ENCODE results near the gene FASTKD3. TPM values are rescaled to one million over a fixed set of nuclear protein-coding genes. Genes with fewer than 3 reads are reported as not detected.

Gene FASTKD3
- total and polyA plus RNA-seq, 2 experiments from 2014 or later, result 14.7 to 22.4 TPM

GRCh38 chr5:7837403-7837802 lies 31.4 kb downstream of the FASTKD3 start:
- H4K20me1 ChIP-seq (ENCODE audit: insufficient read depth, poor library complexity, severe bottlenecking), result no peaks in the 10 kb centered on the region
- H3K9me2 ChIP-seq (replicated peaks; ENCODE audit: insufficient read depth), result no peaks in the 10 kb centered on the region
- no peak overlapping the region for H3K27ac ChIP-seq
- no peak overlapping the region for H2AFZ ChIP-seq
- H3K79me2 ChIP-seq, result no peaks in the 10 kb centered on the region
- no peak for DNase-seq (ENCODE audit: low spot score)
- H3K4me2 ChIP-seq, result no peak overlapping the region
- no peaks in the 10 kb centered on the region for H3K9me3 ChIP-seq (ENCODE audit: low read depth)
- H3K27me3 ChIP-seq, result no peaks in the 10 kb centered on the region
- H3K4me3 ChIP-seq, result no peak overlapping the region
- H3K36me3 ChIP-seq (replicated peaks; ENCODE audit: insufficient read depth, low read depth), result no peaks in the 10 kb centered on the region
- 25% methylated on average over 3 of the region's 3 CpGs for WGBS (ENCODE audit: low lambda C conversion rate, missing lambda C conversion rate)
- no peaks in the 10 kb centered on the region for H3K4me1 ChIP-seq (ENCODE audit: insufficient read depth)
- TF ChIP-seq, protein P1, sequence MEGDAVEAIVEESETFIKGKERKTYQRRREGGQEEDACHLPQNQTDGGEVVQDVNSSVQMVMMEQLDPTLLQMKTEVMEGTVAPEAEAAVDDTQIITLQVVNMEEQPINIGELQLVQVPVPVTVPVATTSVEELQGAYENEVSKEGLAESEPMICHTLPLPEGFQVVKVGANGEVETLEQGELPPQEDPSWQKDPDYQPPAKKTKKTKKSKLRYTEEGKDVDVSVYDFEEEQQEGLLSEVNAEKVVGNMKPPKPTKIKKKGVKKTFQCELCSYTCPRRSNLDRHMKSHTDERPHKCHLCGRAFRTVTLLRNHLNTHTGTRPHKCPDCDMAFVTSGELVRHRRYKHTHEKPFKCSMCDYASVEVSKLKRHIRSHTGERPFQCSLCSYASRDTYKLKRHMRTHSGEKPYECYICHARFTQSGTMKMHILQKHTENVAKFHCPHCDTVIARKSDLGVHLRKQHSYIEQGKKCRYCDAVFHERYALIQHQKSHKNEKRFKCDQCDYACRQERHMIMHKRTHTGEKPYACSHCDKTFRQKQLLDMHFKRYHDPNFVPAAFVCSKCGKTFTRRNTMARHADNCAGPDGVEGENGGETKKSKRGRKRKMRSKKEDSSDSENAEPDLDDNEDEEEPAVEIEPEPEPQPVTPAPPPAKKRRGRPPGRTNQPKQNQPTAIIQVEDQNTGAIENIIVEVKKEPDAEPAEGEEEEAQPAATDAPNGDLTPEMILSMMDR (IDR thresholded peaks at IDR 0.05; ENCODE audit: poor library complexity), result no peak
- TF ChIP-seq EZH2phosphoT487 (IDR thresholded peaks at IDR 0.05; ENCODE audit: low read depth, severe bottlenecking, unreplicated experiment), result no peak
- no peak for TF ChIP-seq EZH2 (IDR thresholded peaks at IDR 0.05; ENCODE audit: borderline replicate concordance)

DNA sequence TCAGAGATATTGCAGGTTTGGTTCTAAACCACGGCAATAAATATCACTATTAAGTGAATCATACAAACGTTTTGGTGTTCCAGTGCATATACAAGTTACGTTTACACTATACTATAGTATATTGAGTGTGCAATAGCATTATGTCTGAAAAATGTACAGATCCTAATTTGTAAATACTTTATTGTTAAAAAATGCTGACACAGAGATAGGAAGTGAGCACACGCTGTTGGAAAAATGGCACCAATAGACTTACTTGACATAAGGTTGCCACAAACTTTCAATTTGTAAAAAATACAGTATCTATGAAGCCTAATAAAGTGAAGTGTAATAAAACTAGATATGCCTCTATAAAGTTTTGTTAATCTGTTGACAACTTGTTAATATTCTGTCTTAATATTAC lies 33.8 kb downstream of the FASTKD3 start:
- no peaks in the 10 kb centered on the region for H4K20me1 ChIP-seq (ENCODE audit: insufficient read depth, poor library complexity, severe bottlenecking)
- H3K27me3 ChIP-seq, result no peaks in the 10 kb centered on the region
- H3K4me2 ChIP-seq, result no peak overlapping the region
- H3K27ac ChIP-seq, result no peak overlapping the region
- H3K9me2 ChIP-seq (replicated peaks; ENCODE audit: insufficient read depth), result no peaks in the 10 kb centered on the region
- no peaks in the 10 kb centered on the region for H3K9me3 ChIP-seq (ENCODE audit: low read depth)
- H3K4me3 ChIP-seq, result no peak overlapping the region
- no peaks in the 10 kb centered on the region for H3K4me1 ChIP-seq (ENCODE audit: insufficient read depth)
- no peak for DNase-seq (ENCODE audit: low spot score)
- no peak for TF ChIP-seq EZH2phosphoT487 (IDR thresholded peaks at IDR 0.05; ENCODE audit: low read depth, severe bottlenecking, unreplicated experiment)
- TF ChIP-seq, protein P1 (IDR thresholded peaks at IDR 0.05; ENCODE audit: poor library complexity), result no peak
- no peak for TF ChIP-seq EZH2 (IDR thresholded peaks at IDR 0.05; ENCODE audit: borderline replicate concordance)
- no peaks in the 10 kb centered on the region for H3K36me3 ChIP-seq (replicated peaks; ENCODE audit: insufficient read depth, low read depth)
- H3K79me2 ChIP-seq, result no peaks in the 10 kb centered on the region
- no peak overlapping the region for H2AFZ ChIP-seq
- WGBS (ENCODE audit: low lambda C conversion rate, missing lambda C conversion rate), result 92% methylated on average over 4 of the region's 4 CpGs

GRCh38 chr5:7828269-7828668 lies 40.6 kb downstream of the FASTKD3 start:
- no peak overlapping the region for H3K4me3 ChIP-seq
- no peaks in the 10 kb centered on the region for H3K79me2 ChIP-seq
- H3K4me2 ChIP-seq, result no peak overlapping the region
- no peaks in the 10 kb centered on the region for H3K36me3 ChIP-seq (replicated peaks; ENCODE audit: insufficient read depth, low read depth)
- no peak for TF ChIP-seq EZH2phosphoT487 (IDR thresholded peaks at IDR 0.05; ENCODE audit: low read depth, severe bottlenecking, unreplicated experiment)
- no peak for TF ChIP-seq EZH2 (IDR thresholded peaks at IDR 0.05; ENCODE audit: borderline replicate concordance)
- TF ChIP-seq, protein P1 (IDR thresholded peaks at IDR 0.05; ENCODE audit: poor library complexity), result no peak
- no peak overlapping the region for H3K27ac ChIP-seq
- no peaks in the 10 kb centered on the region for H3K27me3 ChIP-seq
- no peaks in the 10 kb centered on the region for H3K4me1 ChIP-seq (ENCODE audit: insufficient read depth)
- H2AFZ ChIP-seq, result no peak overlapping the region
- H4K20me1 ChIP-seq (ENCODE audit: insufficient read depth, poor library complexity, severe bottlenecking), result no peaks in the 10 kb centered on the region
- no peaks in the 10 kb centered on the region for H3K9me2 ChIP-seq (replicated peaks; ENCODE audit: insufficient read depth)
- 90% methylated on average over 10 of the region's 10 CpGs for WGBS (ENCODE audit: low lambda C conversion rate, missing lambda C conversion rate)
- no peak for DNase-seq (ENCODE audit: low spot score)
- H3K9me3 ChIP-seq (ENCODE audit: low read depth), result no peaks in the 10 kb centered on the region

DNA sequence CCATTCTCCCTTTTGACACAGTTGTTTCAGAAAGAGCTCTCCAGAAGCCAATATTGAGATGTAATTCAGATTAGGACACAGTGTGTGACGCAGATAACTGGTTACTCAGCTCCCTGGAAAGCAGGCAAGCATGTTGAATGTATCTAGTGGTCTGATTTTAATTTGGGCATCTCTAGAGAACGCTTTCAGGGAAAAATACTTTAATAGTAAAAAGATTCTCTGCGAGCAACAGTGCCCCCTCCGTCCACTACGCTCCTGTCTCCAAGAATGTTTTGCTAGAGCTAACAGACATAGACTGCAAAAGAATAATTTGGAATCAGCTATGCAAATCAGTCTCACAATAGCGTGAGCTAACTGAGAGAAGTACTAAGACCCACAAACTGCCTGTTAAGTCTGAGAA lies 41.2 kb downstream of the FASTKD3 start:
- no peak overlapping the region for H2AFZ ChIP-seq
- H4K20me1 ChIP-seq (ENCODE audit: insufficient read depth, poor library complexity, severe bottlenecking), result no peaks in the 10 kb centered on the region
- no peaks in the 10 kb centered on the region for H3K9me3 ChIP-seq (ENCODE audit: low read depth)
- no peak for DNase-seq (ENCODE audit: low spot score)
- no peak overlapping the region for H3K27ac ChIP-seq
- no peaks in the 10 kb centered on the region for H3K27me3 ChIP-seq
- no peaks in the 10 kb centered on the region for H3K9me2 ChIP-seq (replicated peaks; ENCODE audit: insufficient read depth)
- no peaks in the 10 kb centered on the region for H3K79me2 ChIP-seq
- TF ChIP-seq, protein P1 (IDR thresholded peaks at IDR 0.05; ENCODE audit: poor library complexity), result no peak
- TF ChIP-seq EZH2 (IDR thresholded peaks at IDR 0.05; ENCODE audit: borderline replicate concordance), result no peak
- TF ChIP-seq EZH2phosphoT487 (IDR thresholded peaks at IDR 0.05; ENCODE audit: low read depth, severe bottlenecking, unreplicated experiment), result no peak
- H3K4me1 ChIP-seq (ENCODE audit: insufficient read depth), result no peaks in the 10 kb centered on the region
- H3K4me3 ChIP-seq, result no peak overlapping the region
- H3K36me3 ChIP-seq (replicated peaks; ENCODE audit: insufficient read depth, low read depth), result no peaks in the 10 kb centered on the region
- 89% methylated on average over 6 of the region's 6 CpGs for WGBS (ENCODE audit: low lambda C conversion rate, missing lambda C conversion rate)
- no peak overlapping the region for H3K4me2 ChIP-seq
